NCI-H1092 treated with DMSO at 0.1 percent for 48 hours (cell line): Measurements from ENCODE around the gene B4GAT1.
A peak's percentile ranks its signal among the peaks of the same experiment; 100 is the strongest.
"Not testable (repeated sequence)": the region's sequence is repeated elsewhere in the genome, so short reads cannot be mapped to it uniquely, and the experiment has no call there.

ENCODE experiments used
- DNase-seq: peaks from one replicate; lab custom pipeline; 2025; lab: John Stamatoyannopoulos, UW

The B4GAT1 gene

GRCh38 chr11:66363187-66363601, 15.8 kb upstream of the B4GAT1 start:
- no peak for DNase-seq

GRCh38 chr11:66362481-66363147, 15.2 kb upstream of the B4GAT1 start:
- DNase-seq, result no peak

GRCh38 chr11:66361502-66361941, 14.1 kb upstream of the B4GAT1 start:
- no peak for DNase-seq

- no peak for DNase-seq
Observed at GRCh38 chr11:66360406-66361073, 13.1 kb upstream of the B4GAT1 start.

GRCh38 chr11:66359662-66360087, 12.2 kb upstream of the B4GAT1 start:
- DNase-seq, result no peak

GRCh38 chr11:66350560-66351235, 3.3 kb upstream of the B4GAT1 start:
- DNase-seq, result not testable (repeated sequence)

GRCh38 chr11:66349084-66349386, 1.6 kb upstream of the B4GAT1 start:
- no peak for DNase-seq

- peak; percentile 53 for DNase-seq
Observed at GRCh38 chr11:66346476-66347424, 679 bp downstream of the B4GAT1 start.

- DNase-seq, result no peak
Observed at GRCh38 chr11:66345316-66345649, 2.1 kb downstream of the B4GAT1 start.

- peak; percentile 96 for DNase-seq
Observed at GRCh38 chr11:66344550-66345315, 2.7 kb downstream of the B4GAT1 start, which contains the start of gene BRMS1. TSS of gene BRMS1 (minus strand) at chr11:66345104. CDS start at chr11:66342234, 2,870 bp downstream.

GRCh38 chr11:66343176-66343575, 4.3 kb downstream of the B4GAT1 start:
- no peak for DNase-seq

- DNase-seq, result no peak
Observed at GRCh38 chr11:66341502-66342126, 5.8 kb downstream of the B4GAT1 start.

- no peak for DNase-seq
Observed at GRCh38 chr11:66340596-66341501, 6.6 kb downstream of the B4GAT1 start.

GRCh38 chr11:66339686-66340483, 7.5 kb downstream of the B4GAT1 start:
- DNase-seq, result no peak

GRCh38 chr11:66339162-66339675, 8.2 kb downstream of the B4GAT1 start:
- DNase-seq, result no peak

GRCh38 chr11:66338276-66339161, 8.9 kb downstream of the B4GAT1 start:
- DNase-seq, result no peak

- no peak for DNase-seq
Observed at GRCh38 chr11:66337103-66337899, 10.1 kb downstream of the B4GAT1 start.
